HG02763 (cell line): ENCODE measurements around the gene NMRAL1.

Experiments used
- ATAC-seq: cut with Tn5 transposase; IDR thresholded peaks from one replicate; pipeline ENCODE4 v1.9.1; 2021; ENCODE audit warnings: mild to moderate bottlenecking, moderate library complexity; ENCODE audit not compliant: unreplicated experiment

Gene NMRAL1

GRCh38 chr16:4467916-4468315 lies 6.5 kb downstream of the NMRAL1 start:
- ATAC-seq, result no peak

GRCh38 chr16:4465977-4466779 lies 8.2 kb downstream of the NMRAL1 start:
- ATAC-seq, result no peak

- no peak for ATAC-seq
Measured at GRCh38 chr16:4463522-4464163, 10.8 kb downstream of the NMRAL1 start.

DNA sequence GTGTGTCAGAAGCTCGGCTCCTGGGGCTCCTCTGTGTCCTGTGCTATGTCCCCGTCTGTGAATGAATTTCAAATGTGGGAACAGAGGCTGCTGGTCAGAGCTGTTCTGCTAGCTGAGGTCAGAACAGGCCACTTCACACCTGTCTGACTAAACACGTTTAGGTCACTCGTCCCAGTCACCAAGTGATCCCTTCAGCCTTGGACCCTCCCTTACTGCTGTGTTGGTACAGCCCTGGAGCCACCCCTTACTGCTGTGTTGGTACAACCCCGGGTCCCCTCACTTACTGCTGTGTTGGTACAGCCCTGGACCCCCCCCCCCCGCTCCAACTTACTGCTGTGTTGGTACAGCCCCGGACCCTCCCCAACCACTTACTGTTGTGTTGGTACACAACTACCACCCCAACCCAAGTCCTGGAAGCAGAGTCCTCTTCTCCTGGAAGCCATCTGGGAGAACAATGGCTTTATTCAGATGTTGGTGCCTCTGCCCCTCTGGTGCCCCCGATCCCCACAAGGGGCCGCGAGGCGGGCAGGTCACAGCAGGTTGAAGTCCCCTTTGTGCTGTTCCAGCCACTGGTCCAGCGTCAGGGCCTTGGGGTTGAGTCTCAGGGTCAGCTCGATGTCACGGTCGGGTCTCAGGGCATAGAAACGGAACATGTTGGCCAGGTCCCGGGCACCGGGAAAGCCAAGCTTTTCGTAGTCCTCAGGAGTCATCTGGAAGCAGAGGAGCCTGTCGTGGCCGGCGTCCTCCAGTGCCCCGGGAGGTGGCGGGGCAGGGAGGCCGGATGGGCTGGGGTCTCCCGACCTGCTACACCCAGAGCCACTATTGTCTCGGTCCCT lies 13.0 kb downstream of the NMRAL1 start:
- ATAC-seq, result no peak

GRCh38 chr16:4460936-4461249 lies 13.5 kb downstream of the NMRAL1 start:
- no peak for ATAC-seq

- ATAC-seq, result no peak
Measured at GRCh38 chr16:4455951-4456350, 18.5 kb downstream of the NMRAL1 start.

DNA sequence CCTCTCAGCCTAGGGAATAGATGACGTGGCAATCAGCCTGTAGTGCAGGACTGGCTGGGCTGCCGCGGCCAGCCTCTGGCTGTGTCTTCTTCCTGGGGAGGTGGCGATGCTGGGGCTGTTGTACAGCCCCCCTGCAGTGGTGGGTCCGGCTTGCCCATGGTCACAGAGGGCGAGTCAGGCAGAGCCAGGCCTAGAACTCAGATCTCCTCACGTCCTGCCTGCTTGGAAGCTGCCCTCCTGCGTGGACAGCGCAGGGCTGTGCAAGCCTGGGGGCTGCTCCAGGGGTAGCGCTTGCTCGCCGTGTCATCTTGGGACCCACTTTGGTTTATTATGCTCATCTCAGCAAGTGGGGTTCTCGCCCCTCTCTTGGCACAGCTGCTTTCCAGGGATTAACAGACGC lies 19.3 kb downstream of the NMRAL1 start:
- ATAC-seq, result no peak

DNA sequence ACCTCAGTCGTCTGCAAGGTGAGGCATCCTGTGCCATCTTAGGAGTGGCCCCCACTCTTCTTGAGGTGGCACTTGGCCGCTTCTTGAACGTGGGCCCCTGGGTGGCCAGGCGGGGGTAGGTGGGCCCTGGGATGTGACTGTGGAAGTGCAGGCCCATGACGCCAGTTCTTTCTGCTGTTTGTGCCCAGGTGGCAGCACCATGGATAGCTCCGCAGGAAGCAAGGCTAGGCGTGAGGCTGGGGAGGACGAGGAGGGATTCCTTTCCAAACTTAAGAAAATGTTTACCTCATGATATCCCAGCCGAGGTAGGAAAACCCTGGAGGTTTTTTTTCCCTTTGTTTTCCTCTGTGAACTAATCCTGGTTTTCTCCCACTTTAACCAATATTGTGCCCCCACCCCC lies 19.8 kb downstream of the NMRAL1 start:
- ATAC-seq, result no peak

DNA sequence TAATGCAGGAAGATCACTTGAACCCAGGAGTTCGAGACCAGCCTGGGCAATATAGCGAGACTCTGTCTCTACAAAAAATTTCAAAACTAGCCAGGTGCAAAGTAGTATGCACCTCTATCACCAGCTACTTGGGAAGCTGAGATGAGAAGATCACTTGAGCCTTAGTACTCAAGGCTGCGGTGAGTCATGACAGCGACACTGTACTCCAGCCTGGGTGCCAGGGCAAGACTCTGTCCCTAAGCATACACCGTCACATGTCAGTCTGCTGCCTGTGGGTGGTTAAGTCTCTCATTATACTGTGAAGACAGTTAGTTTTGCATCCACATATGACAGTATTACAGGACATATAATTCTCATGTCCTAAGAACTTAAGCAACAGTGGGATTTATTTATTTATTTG lies 21.8 kb downstream of the NMRAL1 start:
- ATAC-seq, result no peak

DNA sequence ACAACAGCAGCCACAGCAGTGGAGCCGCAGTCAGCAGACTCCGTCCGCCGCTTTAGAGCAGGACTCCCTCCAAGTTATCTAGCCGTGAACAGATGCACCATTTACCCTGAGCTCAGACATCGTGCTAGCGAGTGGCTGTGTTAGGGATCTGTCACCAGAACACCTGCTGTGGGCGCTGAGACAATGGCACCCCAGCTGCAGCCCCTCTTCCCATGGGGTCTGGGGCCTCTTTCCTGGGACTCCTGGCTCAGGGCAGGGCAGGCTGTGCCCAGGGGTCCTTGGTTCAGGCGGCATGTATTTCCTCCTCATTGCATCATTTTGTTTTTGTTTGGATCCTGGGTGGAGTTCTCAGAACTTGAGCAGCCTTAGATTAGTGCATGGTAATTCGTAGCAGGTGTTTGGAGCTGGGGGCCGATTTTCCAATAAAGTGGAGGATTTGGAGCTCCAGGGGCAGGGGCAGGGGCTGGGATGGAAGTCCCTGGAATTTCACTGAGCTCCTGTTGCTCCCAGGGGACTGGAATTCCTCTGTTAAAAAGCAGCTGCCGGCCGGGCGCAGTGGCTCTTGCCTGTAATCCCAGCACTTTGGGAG lies 23.4 kb downstream of the NMRAL1 start:
- no peak for ATAC-seq

DNA sequence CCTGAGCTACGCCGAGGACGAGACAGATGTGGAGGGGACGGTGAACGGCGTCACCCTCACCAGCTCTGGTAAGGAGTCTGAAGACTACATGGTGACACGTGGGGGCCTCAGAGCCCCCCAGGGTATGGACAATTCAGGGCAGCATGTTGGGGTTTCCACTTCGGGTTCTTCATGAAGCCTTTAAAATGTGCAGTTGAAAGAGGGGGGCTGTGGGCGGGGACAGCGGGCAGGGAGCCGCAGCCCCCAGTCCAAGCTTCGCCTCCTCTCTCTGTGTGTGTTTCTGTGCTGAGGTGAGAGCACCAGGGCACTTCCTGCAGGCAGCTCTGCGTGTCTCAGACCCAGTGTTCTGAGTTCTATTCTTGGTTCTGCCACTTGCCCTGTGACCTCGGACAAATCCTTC lies 24.0 kb downstream of the NMRAL1 start:
- ATAC-seq, result no peak

GRCh38 chr16:4443986-4444385 lies 30.4 kb downstream of the NMRAL1 start:
- ATAC-seq, result no peak

GRCh38 chr16:4443271-4443670 lies 31.2 kb downstream of the NMRAL1 start:
- no peak for ATAC-seq

- no peak for ATAC-seq
Measured at GRCh38 chr16:4442371-4442770, 32.1 kb downstream of the NMRAL1 start.

GRCh38 chr16:4437366-4437765 lies 37.1 kb downstream of the NMRAL1 start:
- ATAC-seq, result no peak

- ATAC-seq, result no peak
Measured at GRCh38 chr16:4435337-4436067, 38.9 kb downstream of the NMRAL1 start.

DNA sequence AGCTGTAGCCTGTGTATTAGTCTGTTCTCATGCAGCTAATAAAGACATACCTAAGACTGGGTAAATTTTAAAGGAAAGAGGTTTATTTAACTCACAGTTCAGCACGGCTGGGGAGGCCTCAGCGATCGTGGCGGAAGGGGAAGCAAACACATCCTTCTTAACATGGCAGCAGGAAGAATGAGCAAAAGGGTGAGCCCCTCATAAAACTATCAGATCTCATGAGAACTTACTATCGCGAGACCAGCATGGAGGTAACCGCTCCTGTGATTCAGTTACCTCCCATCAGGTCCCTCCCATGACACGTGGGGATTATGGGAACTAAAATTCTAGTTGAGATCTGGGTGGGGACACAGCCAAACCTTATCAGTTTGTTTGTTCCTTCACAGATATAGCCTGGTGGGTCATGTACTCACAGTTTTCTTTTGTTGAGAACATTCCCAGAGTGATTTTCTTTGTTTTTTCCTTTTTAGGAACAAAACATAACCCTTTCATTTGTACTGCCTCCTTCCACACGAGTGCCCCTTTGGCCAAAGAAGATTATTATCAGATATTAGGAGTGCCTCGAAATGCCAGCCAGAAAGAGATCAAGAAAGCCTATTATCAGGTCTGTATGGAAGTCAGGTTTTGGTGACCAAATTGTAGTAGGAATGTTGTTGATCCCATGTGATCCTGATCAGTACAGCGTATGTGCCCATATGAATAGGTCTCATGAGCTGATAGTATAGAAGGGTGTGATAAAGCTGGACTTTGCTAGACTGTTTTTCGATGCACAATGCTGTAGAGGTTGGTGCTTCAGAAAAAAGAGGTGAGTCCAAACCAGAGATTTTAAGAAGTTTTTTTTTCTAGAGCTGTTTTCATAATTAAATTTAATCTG lies 40.3 kb downstream of the NMRAL1 start:
- no peak for ATAC-seq

DNA sequence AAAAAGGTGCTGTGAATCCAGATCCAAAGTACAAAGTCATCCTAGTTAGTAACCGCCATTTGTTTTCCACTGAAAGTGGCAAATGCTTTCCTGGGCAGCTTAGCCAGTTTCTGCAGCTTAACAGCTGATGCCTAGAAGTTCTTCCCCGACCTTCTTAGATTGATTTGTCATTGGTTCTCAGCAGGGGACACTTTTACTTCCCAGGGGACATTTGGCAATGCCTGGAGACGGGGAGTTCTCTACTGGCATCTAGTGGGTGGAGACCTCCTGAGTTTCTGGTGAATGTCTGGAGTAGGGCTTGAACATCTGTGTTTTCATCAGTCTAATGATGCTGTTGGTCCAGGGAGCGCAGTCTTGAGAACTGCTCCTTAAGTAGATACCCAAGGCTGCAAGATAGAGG lies 41.2 kb downstream of the NMRAL1 start:
- ATAC-seq, result no peak

GRCh38 chr16:4431023-4431422 lies 43.4 kb downstream of the NMRAL1 start:
- no peak for ATAC-seq

DNA sequence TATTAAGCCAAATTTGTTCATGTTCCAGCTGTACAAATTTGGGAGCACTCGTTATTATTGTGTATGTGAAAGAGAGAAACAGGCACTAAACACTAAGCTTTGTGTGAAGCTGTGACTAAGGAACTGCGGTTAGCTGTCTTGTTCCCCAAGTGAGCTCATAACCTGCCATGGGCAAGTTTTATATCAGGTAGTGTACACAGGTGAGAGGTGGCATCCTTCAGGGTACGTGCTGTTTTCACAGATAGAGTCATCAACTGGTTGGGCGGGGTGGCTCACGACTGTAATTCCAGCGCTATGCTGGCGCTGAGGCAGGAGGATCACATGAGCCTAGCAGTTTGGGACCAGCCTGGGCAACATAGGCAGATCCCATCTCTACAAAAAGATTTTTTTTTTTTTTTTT lies 45.9 kb downstream of the NMRAL1 start:
- ATAC-seq, result no peak
